ENCODE measurements around the gene CYB5R3. TPM values are rescaled to one million over a fixed set of nuclear protein-coding genes. Genes with fewer than 3 reads are reported as not detected.
A peak's percentile ranks its signal among the peaks of the same experiment; 100 is the strongest.

Gene CYB5R3
- polyA plus RNA-seq, 1 donor: 201 TPM

DNA sequence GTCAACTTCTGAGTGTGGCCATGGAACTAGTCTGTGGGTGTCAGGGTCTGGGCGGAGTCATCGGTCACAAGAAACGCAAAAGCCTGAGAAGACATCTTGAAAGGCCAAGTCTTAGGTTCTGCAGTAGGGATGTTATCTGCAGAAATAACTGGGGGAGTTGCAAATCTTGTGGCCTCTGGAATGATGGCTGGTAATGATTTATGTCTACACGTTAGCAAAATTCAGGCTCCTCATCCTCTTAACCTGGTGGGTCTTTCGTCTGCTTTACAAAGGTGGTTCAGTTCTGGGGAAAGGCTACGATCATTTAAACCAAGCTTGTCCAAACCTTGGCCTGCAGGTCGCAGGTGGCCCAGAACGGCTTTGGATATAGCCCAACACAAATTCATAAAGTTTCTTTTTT, 7.4 kb upstream of the CYB5R3 start:
- Histone ChIP-seq H3K27me3 (ENCODE audit: control insufficient read depth, insufficient read depth, low read length) (no peaks in the 10 kb centered on the region), H3K9me3 (ENCODE audit: control insufficient read depth, low read depth, low read length) (no peaks in the 10 kb centered on the region), H3K4me3 (ENCODE audit: low read length) (no peak overlapping the region), H3K27ac (ENCODE audit: low read length) (no peak overlapping the region), H3K4me1 (ENCODE audit: control insufficient read depth, insufficient read depth, low read length) (peaks cover 10% of the 10 kb centered on the region), H3K36me3 (ENCODE audit: control insufficient read depth, insufficient read depth, low read length) (no peaks in the 10 kb centered on the region)
- no peak for DNase-seq
- 100% methylated on average over 3 of the region's 8 CpGs for WGBS (ENCODE audit: insufficient coverage, low lambda C conversion rate)

DNA sequence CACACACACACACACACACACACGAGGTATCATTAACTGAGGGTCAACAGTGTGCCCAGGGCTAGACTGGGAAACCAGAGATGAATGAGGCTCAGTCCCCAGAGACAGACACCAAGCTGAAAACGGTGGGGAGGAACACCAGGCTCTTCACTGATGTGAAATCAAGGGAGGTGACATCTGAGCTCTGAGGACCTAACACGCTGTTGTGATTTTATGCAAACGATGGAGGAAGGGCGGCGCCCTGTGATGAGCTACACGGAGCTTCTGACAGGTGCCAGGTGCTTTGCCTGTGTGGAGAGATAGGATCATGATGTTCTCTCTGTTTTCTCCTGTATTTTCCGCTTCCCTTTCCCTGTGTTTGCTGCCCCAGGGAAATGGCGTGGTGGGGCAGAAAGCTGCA, 6.5 kb upstream of the CYB5R3 start:
- Histone ChIP-seq H3K9me3 (ENCODE audit: control insufficient read depth, low read depth, low read length) (no peaks in the 10 kb centered on the region), H3K36me3 (ENCODE audit: control insufficient read depth, insufficient read depth, low read length) (no peaks in the 10 kb centered on the region), H3K27me3 (ENCODE audit: control insufficient read depth, insufficient read depth, low read length) (no peaks in the 10 kb centered on the region), H3K4me1 (ENCODE audit: control insufficient read depth, insufficient read depth, low read length) (peaks cover 10% of the 10 kb centered on the region), H3K4me3 (ENCODE audit: low read length) (no peak overlapping the region), H3K27ac (ENCODE audit: low read length) (no peak overlapping the region)
- no peak for DNase-seq
- 100% methylated on average over 1 of the region's 9 CpGs for WGBS (ENCODE audit: insufficient coverage, low lambda C conversion rate)

DNA sequence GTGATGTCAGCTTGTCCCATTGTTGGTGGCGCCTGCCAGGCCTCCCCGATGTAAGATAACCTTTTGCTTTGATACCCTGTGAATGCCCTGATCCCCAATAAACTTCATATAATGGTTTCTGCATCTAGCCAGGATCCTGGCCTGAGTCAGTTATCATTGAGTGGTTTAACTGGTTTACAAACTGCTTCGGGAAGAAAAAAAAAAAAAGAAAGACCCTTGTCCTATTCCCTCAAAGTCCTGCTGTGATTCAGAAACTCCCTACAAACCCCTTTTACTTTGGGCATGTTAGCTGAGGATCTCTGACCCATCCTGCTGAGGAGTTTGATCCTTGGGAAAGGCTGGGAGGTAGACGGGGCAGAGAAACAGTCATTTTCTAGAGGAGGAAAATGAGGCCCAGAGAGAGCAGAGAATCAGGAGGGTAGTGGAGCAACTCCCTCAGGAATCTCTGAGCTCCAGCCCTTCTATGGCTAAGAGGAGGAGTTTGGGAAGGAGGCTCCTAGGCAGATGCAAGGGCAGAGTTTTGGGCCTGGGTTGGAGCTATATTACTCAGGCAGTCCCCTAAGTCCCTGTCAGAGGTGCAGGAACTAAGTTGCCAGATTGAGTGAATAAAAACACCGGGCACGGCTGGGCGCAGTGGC, 5.4 kb upstream of the CYB5R3 start:
- DNase-seq: peak in 1 of 2 donors; percentile 53
- Histone ChIP-seq H3K4me3 (ENCODE audit: low read length) (no peak overlapping the region), H3K27me3 (ENCODE audit: control insufficient read depth, insufficient read depth, low read length) (no peaks in the 10 kb centered on the region), H3K9me3 (ENCODE audit: control insufficient read depth, low read depth, low read length) (peaks cover 2% of the 10 kb centered on the region), H3K4me1 (ENCODE audit: control insufficient read depth, insufficient read depth, low read length) (peaks cover 12% of the 10 kb centered on the region), H3K36me3 (ENCODE audit: control insufficient read depth, insufficient read depth, low read length) (no peaks in the 10 kb centered on the region), H3K27ac (ENCODE audit: low read length) (no peak overlapping the region)
- no CpG with 5 or more reads among the region's 7 CpGs for WGBS (ENCODE audit: insufficient coverage, low lambda C conversion rate)

DNA sequence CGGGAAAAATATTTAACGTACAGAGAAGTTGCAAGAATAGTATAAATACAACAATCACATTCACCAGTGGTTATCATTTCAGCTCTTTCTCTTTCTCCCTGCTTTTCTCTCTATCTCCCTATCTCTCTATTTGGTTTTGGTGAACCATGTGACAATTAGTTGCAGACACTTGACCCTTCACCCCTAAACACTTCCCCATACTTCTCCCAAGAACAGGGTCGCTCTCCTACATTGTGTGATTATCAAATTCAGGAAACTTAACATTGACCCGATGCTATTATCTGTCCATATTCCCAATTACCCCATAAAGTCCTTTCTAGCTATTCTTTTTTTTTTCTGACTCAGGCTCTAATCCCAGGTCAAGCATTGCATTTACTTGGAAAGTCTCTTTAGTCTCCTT, 4.8 kb upstream of the CYB5R3 start:
- Histone ChIP-seq H3K27me3 (ENCODE audit: control insufficient read depth, insufficient read depth, low read length) (no peaks in the 10 kb centered on the region), H3K4me1 (ENCODE audit: control insufficient read depth, insufficient read depth, low read length) (peaks cover 12% of the 10 kb centered on the region), H3K4me3 (ENCODE audit: low read length) (no peak overlapping the region), H3K36me3 (ENCODE audit: control insufficient read depth, insufficient read depth, low read length) (no peaks in the 10 kb centered on the region), H3K27ac (ENCODE audit: low read length) (no peak overlapping the region), H3K9me3 (ENCODE audit: control insufficient read depth, low read depth, low read length) (peaks cover 3% of the 10 kb centered on the region)
- WGBS (ENCODE audit: insufficient coverage, low lambda C conversion rate): 32% methylated on average over 4 of the region's 4 CpGs
- no peak for DNase-seq

DNA sequence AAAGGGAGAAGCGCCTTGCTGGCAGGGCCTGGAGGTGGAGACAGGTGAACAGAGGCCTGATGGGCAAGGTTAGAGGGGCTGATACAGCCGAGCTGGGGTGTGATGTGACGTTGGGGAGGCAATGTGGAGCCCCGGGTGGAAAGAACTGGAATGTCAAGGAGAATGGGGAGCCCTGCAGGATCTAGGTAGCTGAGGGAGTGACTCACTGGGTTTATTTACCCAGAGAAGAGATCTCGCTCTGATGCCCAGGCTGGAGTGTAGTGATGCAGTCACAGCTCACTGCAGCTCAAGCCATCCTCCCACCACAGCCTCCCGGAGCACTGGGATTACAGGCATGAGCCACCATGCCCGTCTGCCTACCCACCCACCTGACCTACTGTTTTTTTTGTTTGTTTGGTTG, 1.9 kb upstream of the CYB5R3 start:
- no CpG with 5 or more reads among the region's 7 CpGs for WGBS (ENCODE audit: insufficient coverage, low lambda C conversion rate)
- Histone ChIP-seq H3K4me3 (ENCODE audit: low read length) (no peak overlapping the region), H3K27me3 (ENCODE audit: control insufficient read depth, insufficient read depth, low read length) (no peaks in the 10 kb centered on the region), H3K4me1 (ENCODE audit: control insufficient read depth, insufficient read depth, low read length) (peaks cover 35% of the 10 kb centered on the region), H3K27ac (ENCODE audit: low read length) (no peak overlapping the region), H3K9me3 (ENCODE audit: control insufficient read depth, low read depth, low read length) (peaks cover 3% of the 10 kb centered on the region), H3K36me3 (ENCODE audit: control insufficient read depth, insufficient read depth, low read length) (no peaks in the 10 kb centered on the region)
- DNase-seq: no peak

DNA sequence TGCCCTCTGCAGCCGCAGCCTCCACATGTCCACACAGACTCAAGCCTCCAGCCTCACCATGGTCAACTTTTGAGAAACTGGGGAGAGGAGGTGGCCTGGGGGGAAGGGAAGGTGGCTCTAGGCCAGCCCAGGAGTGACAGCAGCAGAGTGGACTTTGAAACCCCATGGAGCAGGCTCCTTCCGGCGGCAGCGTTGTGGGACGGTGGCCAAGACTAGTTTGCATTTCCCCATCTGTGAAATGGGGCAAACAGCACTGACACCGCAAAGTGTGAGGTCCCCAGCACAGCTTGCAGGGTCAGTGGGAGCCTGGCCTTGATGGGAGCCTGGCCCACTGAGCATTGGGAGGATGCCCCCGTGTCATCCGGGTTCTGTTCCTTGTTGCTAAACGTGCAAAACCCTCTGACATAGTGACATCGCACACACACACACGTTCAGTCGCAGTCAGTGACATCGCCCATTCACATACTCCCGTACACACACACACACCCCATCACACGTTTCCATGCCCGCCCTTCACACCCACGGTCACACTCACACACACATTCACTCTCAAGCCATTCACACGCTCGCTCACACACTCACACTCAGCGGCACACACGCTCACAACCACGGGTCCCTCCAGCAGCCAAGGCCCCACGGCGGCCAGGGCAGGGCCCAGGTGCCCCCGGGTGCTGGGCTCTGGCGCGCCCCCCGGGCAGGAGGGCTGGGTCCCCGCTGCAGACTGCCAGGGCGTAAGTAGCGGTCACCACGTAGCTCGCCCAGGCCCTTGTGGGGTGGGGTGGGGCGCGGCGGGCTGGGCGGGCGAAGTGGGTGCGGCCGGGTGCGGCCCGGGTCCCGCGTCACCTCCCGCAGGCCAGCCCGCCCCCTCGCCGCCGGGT, 585 bp downstream of the CYB5R3 start:
- H3K27me3 ChIP-seq (ENCODE audit: control insufficient read depth, insufficient read depth, low read length): no peaks in the 10 kb centered on the region
- WGBS (ENCODE audit: insufficient coverage, low lambda C conversion rate): no CpG with 5 or more reads among the region's 49 CpGs
- peak overlapping the region; percentile 96 for H3K27ac ChIP-seq (ENCODE audit: low read length)
- H3K4me3 ChIP-seq (ENCODE audit: low read length): peak overlapping the region; percentile 84
- DNase-seq: peak; percentile 78 to 90
- H3K36me3 ChIP-seq (ENCODE audit: control insufficient read depth, insufficient read depth, low read length): no peaks in the 10 kb centered on the region
- peaks cover 53% of the 10 kb centered on the region for H3K4me1 ChIP-seq (ENCODE audit: control insufficient read depth, insufficient read depth, low read length)
- H3K9me3 ChIP-seq (ENCODE audit: control insufficient read depth, low read depth, low read length): peaks cover 3% of the 10 kb centered on the region

DNA sequence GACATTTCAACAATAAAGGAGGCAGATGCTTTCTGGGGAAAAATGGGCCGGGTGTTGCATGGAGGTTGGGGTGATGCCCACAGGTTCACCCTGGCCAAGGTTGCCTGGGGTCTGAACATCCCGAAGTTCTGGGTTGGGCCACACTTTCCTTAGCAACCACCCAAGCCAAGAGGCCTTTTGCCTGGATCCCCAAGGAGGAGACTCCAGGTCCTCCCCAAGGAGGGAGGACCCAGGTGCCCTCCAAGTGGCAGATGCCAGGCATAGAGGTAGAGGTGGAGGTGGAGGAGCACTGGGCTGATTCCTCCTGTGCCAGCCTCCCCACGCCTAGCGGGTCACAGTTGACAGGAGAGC, 1.2 kb downstream of the CYB5R3 start:
- Histone ChIP-seq H3K9me3 (ENCODE audit: control insufficient read depth, low read depth, low read length) (peaks cover 3% of the 10 kb centered on the region), H3K27ac (ENCODE audit: low read length) (peak overlapping the region; percentile 96), H3K27me3 (ENCODE audit: control insufficient read depth, insufficient read depth, low read length) (no peaks in the 10 kb centered on the region), H3K36me3 (ENCODE audit: control insufficient read depth, insufficient read depth, low read length) (no peaks in the 10 kb centered on the region), H3K4me3 (ENCODE audit: low read length) (peak overlapping the region; percentile 84), H3K4me1 (ENCODE audit: control insufficient read depth, insufficient read depth, low read length) (peaks cover 57% of the 10 kb centered on the region)
- no peak for DNase-seq
- WGBS (ENCODE audit: insufficient coverage, low lambda C conversion rate): no CpG with 5 or more reads among the region's 4 CpGs

DNA sequence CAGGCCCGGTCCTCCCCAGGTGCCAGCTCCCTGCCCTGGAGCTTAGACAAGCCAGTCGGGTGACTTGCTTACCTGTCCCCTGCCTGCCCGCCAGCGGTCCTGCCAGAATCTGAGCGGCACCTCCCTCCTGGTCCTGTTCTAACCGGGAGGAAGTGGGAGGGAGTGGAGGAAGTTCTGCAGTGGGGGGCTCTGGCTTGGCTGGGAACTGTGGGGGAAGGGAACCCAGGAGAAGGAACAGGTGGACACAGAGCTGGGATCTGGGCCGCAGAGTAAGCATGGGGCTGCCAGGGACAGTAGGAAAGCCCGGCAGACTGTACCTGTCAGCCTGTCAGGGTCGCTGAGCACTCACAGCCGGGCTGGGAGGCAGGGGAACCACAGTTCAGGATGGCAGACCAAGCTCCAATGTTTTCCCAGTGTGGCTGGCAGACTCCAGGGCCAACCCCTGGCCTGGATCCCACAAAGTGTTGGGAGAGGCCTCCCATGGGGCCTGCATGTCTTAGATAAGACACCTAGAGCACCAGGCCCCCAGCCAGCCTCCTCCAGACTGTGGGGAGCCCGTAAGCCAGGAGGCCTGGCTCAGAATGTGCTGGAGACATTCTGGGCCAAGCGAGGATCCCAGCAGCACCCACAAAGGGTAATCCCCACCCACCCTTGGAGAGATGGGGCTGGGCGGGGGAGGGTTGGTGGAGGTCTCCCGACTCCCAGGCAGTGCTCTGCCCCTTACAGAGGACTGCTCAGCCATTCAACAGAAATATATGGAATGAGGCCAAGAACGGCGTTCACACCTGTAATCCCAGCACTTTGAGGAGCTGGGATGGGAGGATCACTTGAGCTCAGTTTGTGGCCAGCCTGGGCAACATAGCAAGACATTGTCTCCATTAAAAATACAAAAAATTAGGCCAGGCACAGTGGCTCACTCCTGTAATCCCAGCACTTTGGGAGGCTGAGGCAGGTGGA, 2.3 kb downstream of the CYB5R3 start:
- Histone ChIP-seq H3K4me1 (ENCODE audit: control insufficient read depth, insufficient read depth, low read length) (peaks cover 68% of the 10 kb centered on the region), H3K4me3 (ENCODE audit: low read length) (peak overlapping the region; percentile 13), H3K9me3 (ENCODE audit: control insufficient read depth, low read depth, low read length) (peaks cover 3% of the 10 kb centered on the region), H3K27me3 (ENCODE audit: control insufficient read depth, insufficient read depth, low read length) (no peaks in the 10 kb centered on the region), H3K36me3 (ENCODE audit: control insufficient read depth, insufficient read depth, low read length) (no peaks in the 10 kb centered on the region), H3K27ac (ENCODE audit: low read length) (peak overlapping the region; percentile 77)
- WGBS (ENCODE audit: insufficient coverage, low lambda C conversion rate): no CpG with 5 or more reads among the region's 16 CpGs
- peak; percentile 48 to 77 for DNase-seq

DNA sequence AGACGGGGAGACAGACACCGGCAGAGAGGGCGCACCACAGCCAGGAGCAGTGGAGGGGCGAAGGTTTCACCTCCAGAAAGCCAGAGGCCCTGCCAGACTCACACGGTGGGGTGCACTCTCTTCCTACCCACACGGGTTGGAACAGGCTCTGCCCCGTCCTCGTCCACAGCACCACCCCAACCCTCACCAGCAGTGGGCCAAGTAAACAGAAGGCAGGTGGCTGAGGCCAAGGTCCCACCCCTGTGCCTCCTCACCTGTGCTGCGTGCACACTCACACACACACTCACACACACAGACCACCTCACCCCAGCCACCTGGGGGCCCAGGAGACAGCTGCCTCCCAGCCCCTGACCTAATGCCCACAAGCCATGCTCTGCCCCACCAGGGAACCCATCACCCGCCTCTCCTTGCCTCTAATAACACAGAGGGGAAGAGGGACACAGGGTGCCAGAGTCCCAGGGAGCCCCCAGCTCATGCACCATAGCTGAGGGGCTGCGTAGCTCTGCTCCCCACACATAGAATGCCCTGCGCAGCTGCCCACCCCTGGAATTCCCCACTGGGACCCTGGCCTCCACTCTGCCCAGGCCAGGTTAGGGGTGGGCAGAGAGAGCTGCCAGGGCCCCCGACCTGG, 3.1 kb downstream of the CYB5R3 start:
- Histone ChIP-seq H3K4me1 (ENCODE audit: control insufficient read depth, insufficient read depth, low read length) (peaks cover 76% of the 10 kb centered on the region), H3K27me3 (ENCODE audit: control insufficient read depth, insufficient read depth, low read length) (no peaks in the 10 kb centered on the region), H3K36me3 (ENCODE audit: control insufficient read depth, insufficient read depth, low read length) (no peaks in the 10 kb centered on the region), H3K27ac (ENCODE audit: low read length) (peak overlapping the region; percentile 77), H3K9me3 (ENCODE audit: control insufficient read depth, low read depth, low read length) (peaks cover 3% of the 10 kb centered on the region), H3K4me3 (ENCODE audit: low read length) (peak overlapping the region; percentile 13)
- WGBS (ENCODE audit: insufficient coverage, low lambda C conversion rate): no CpG with 5 or more reads among the region's 13 CpGs
- peak; percentile 64 to 83 for DNase-seq

All from large intestine (tissue), 3 donors.